Germinal center (tissue), 1 donor: ENCODE measurements around the gene PIGS.
"Not testable (repeated sequence)": the region's sequence is repeated elsewhere in the genome, so short reads cannot be mapped to it uniquely, and the experiment has no call there.

Source experiments
- DNase-seq: peaks from one replicate; pipeline ENCODE4 v3.0.0; 2012; ENCODE audit warnings: mixed read lengths, low spot score

Gene PIGS

GRCh38 chr17:28578246-28579195 lies 7.2 kb upstream of the PIGS start:
- DNase-seq: no peak

GRCh38 chr17:28577466-28577824 lies 6.1 kb upstream of the PIGS start:
- no peak for DNase-seq

- peak; percentile 99 for DNase-seq
Observed at GRCh38 chr17:28576758-28577465, 5.6 kb upstream of the PIGS start, which contains the start of gene ALDOC. ALDOC (minus strand) TSS chr17:28576895; CDS start chr17:28575532, 1,363 bp downstream.

- not testable (repeated sequence) for DNase-seq
Observed at GRCh38 chr17:28576016-28576415, 4.7 kb upstream of the PIGS start.

GRCh38 chr17:28575126-28575795 lies 3.9 kb upstream of the PIGS start:
- no peak for DNase-seq

- DNase-seq: no peak
Observed at GRCh38 chr17:28574526-28574925, 3.2 kb upstream of the PIGS start.

- DNase-seq: no peak
Observed at GRCh38 chr17:28573966-28574480, 2.7 kb upstream of the PIGS start.

- DNase-seq: no peak
Observed at GRCh38 chr17:28573521-28573920, 2.2 kb upstream of the PIGS start.

GRCh38 chr17:28573040-28573380 lies 1.7 kb upstream of the PIGS start:
- DNase-seq: no peak

- DNase-seq: no peak
Observed at GRCh38 chr17:28572259-28573039, 1.1 kb upstream of the PIGS start.

- peak; percentile 51 for DNase-seq
Observed at GRCh38 chr17:28570716-28571360, 486 bp downstream of the PIGS start.

GRCh38 chr17:28569446-28569845 lies 1.9 kb downstream of the PIGS start:
- no peak for DNase-seq

GRCh38 chr17:28567604-28568003 lies 3.7 kb downstream of the PIGS start:
- DNase-seq: peak; percentile 74

GRCh38 chr17:28563475-28563874 lies 7.8 kb downstream of the PIGS start:
- no peak for DNase-seq

- DNase-seq: no peak
Observed at GRCh38 chr17:28555022-28555421, 16.3 kb downstream of the PIGS start.

- DNase-seq: no peak
Observed at GRCh38 chr17:28554565-28554964, 16.8 kb downstream of the PIGS start.

- no peak for DNase-seq
Observed at GRCh38 chr17:28553000-28553505, 18.3 kb downstream of the PIGS start.

- peak; percentile 94 for DNase-seq
Observed at GRCh38 chr17:28552176-28552999, 18.9 kb downstream of the PIGS start, which contains the start of gene UNC119. UNC119 (minus strand) TSS chr17:28552624; CDS start chr17:28552557, 67 bp downstream.

GRCh38 chr17:28551421-28552175 lies 19.7 kb downstream of the PIGS start:
- no peak for DNase-seq
